Mononuclear cell (primary cell): Measurements from ENCODE around the gene KDSR. TPM values are rescaled to one million over a fixed set of nuclear protein-coding genes. Genes with fewer than 3 reads are reported as not detected.

Experiments used
- H3K27me3 ChIP-seq: 2 replicates; pipeline ENCODE4 v1.6.0; 2011; ENCODE audit warnings: low read length, control low read depth; ENCODE audit not compliant: insufficient read depth
- H3K4me1 ChIP-seq: 2 replicates; pipeline ENCODE4 v1.5.1; 2011; ENCODE audit warnings: mild to moderate bottlenecking, low read length, control low read depth; ENCODE audit not compliant: insufficient read depth
- H3K4me3 ChIP-seq: 2 replicates; pipeline ENCODE4 v1.5.1; 2011; ENCODE audit warnings: mild to moderate bottlenecking, low read length, moderate library complexity
- H3K9me3 ChIP-seq: 2 replicates; pipeline ENCODE4 v1.5.1; 2011; ENCODE audit warnings: low read depth, mild to moderate bottlenecking, control low read depth, low read length
- total RNA-seq: library from RNA; depleted of rRNA; stranded (reverse); fragments of >200 nt; gene quantifications from one replicate; pipeline ENCODE4 v1.2.3, GENCODE V29; 2012

KDSR gene
- total RNA-seq, 1 donor = 16.9 TPM

GRCh38 chr18:63293935-63294334, 73.1 kb downstream of the KDSR start:
- peaks cover 69% of the 10 kb centered on the region for H3K4me1 ChIP-seq
- H3K4me3 ChIP-seq = no peak overlapping the region
- H3K27me3 ChIP-seq = no peaks in the 10 kb centered on the region
- H3K9me3 ChIP-seq = no peaks in the 10 kb centered on the region

- H3K9me3 ChIP-seq = no peaks in the 10 kb centered on the region
- peaks cover 64% of the 10 kb centered on the region for H3K4me1 ChIP-seq
- H3K4me3 ChIP-seq = no peak overlapping the region
- H3K27me3 ChIP-seq = no peaks in the 10 kb centered on the region
These were observed 73.9 kb downstream of the KDSR start for GRCh38 chr18:63292831-63293683.

GRCh38 chr18:63291278-63291677, 75.7 kb downstream of the KDSR start:
- no peak overlapping the region for H3K4me3 ChIP-seq
- H3K4me1 ChIP-seq = peaks cover 75% of the 10 kb centered on the region
- no peaks in the 10 kb centered on the region for H3K9me3 ChIP-seq
- no peaks in the 10 kb centered on the region for H3K27me3 ChIP-seq

- Histone ChIP-seq H3K27me3 (no peaks in the 10 kb centered on the region), H3K9me3 (no peaks in the 10 kb centered on the region), H3K4me3 (no peak overlapping the region), H3K4me1 (peaks cover 80% of the 10 kb centered on the region)
These were observed 76.2 kb downstream of the KDSR start for GRCh38 chr18:63290821-63291200.

- Histone ChIP-seq H3K9me3 (no peaks in the 10 kb centered on the region), H3K4me3 (no peak overlapping the region), H3K4me1 (peaks cover 79% of the 10 kb centered on the region), H3K27me3 (no peaks in the 10 kb centered on the region)
These were observed 76.7 kb downstream of the KDSR start for GRCh38 chr18:63290166-63290820.

GRCh38 chr18:63288311-63288710, 78.7 kb downstream of the KDSR start:
- no peaks in the 10 kb centered on the region for H3K9me3 ChIP-seq
- H3K27me3 ChIP-seq = no peaks in the 10 kb centered on the region
- peaks cover 82% of the 10 kb centered on the region for H3K4me1 ChIP-seq
- no peak overlapping the region for H3K4me3 ChIP-seq

GRCh38 chr18:63287691-63288220, 79.2 kb downstream of the KDSR start:
- H3K9me3 ChIP-seq = no peaks in the 10 kb centered on the region
- no peak overlapping the region for H3K4me3 ChIP-seq
- no peaks in the 10 kb centered on the region for H3K27me3 ChIP-seq
- H3K4me1 ChIP-seq = peaks cover 76% of the 10 kb centered on the region

GRCh38 chr18:63286926-63287325, 80.1 kb downstream of the KDSR start:
- no peaks in the 10 kb centered on the region for H3K27me3 ChIP-seq
- H3K4me1 ChIP-seq = peaks cover 68% of the 10 kb centered on the region
- no peaks in the 10 kb centered on the region for H3K9me3 ChIP-seq
- no peak overlapping the region for H3K4me3 ChIP-seq

GRCh38 chr18:63284827-63285733, 81.9 kb downstream of the KDSR start:
- Histone ChIP-seq H3K4me1 (peaks cover 51% of the 10 kb centered on the region), H3K4me3 (no peak overlapping the region), H3K27me3 (no peaks in the 10 kb centered on the region), H3K9me3 (no peaks in the 10 kb centered on the region)

GRCh38 chr18:63284173-63284799, 82.7 kb downstream of the KDSR start:
- Histone ChIP-seq H3K27me3 (no peaks in the 10 kb centered on the region), H3K4me3 (no peak overlapping the region), H3K9me3 (no peaks in the 10 kb centered on the region), H3K4me1 (peaks cover 44% of the 10 kb centered on the region)

- H3K27me3 ChIP-seq = no peaks in the 10 kb centered on the region
- no peak overlapping the region for H3K4me3 ChIP-seq
- peaks cover 41% of the 10 kb centered on the region for H3K4me1 ChIP-seq
- H3K9me3 ChIP-seq = no peaks in the 10 kb centered on the region
These were observed 83.5 kb downstream of the KDSR start for GRCh38 chr18:63283305-63284094.

GRCh38 chr18:63282793-63283192, 84.2 kb downstream of the KDSR start:
- Histone ChIP-seq H3K27me3 (no peaks in the 10 kb centered on the region), H3K9me3 (no peaks in the 10 kb centered on the region), H3K4me1 (peaks cover 45% of the 10 kb centered on the region), H3K4me3 (no peak overlapping the region)
